ENCODE data around the gene ZXDC.

The ZXDC gene

GRCh38 chr3:126469479-126469878 lies 6.2 kb downstream of the ZXDC start:
- DNase-seq = no peak

GRCh38 chr3:126468028-126468891 lies 7.4 kb downstream of the ZXDC start:
- no peak for DNase-seq

- no peak for DNase-seq
These were observed 8.1 kb downstream of the ZXDC start for GRCh38 chr3:126467611-126467955.

- no peak for DNase-seq
These were observed 8.6 kb downstream of the ZXDC start for GRCh38 chr3:126466886-126467610.

- no peak for DNase-seq
These were observed 9.7 kb downstream of the ZXDC start for GRCh38 chr3:126465928-126466544.

GRCh38 chr3:126464997-126465396 lies 10.7 kb downstream of the ZXDC start:
- no peak for DNase-seq

- no peak for DNase-seq
These were observed 11.2 kb downstream of the ZXDC start for GRCh38 chr3:126464494-126464893.

GRCh38 chr3:126464093-126464492 lies 11.6 kb downstream of the ZXDC start:
- no peak for DNase-seq

- DNase-seq = no peak
These were observed 12.2 kb downstream of the ZXDC start for GRCh38 chr3:126463521-126463920.

- no peak for DNase-seq
These were observed 14.1 kb downstream of the ZXDC start for GRCh38 chr3:126461450-126462070.

GRCh38 chr3:126460381-126460780 lies 15.3 kb downstream of the ZXDC start:
- DNase-seq = no peak

GRCh38 chr3:126459763-126460127 lies 15.9 kb downstream of the ZXDC start:
- DNase-seq = no peak

GRCh38 chr3:126459111-126459762 lies 16.5 kb downstream of the ZXDC start:
- no peak for DNase-seq

GRCh38 chr3:126456766-126457388 lies 18.8 kb downstream of the ZXDC start:
- DNase-seq = no peak

- DNase-seq = no peak
These were observed 19.5 kb downstream of the ZXDC start for GRCh38 chr3:126456211-126456610.

- no peak for DNase-seq
These were observed 21.1 kb downstream of the ZXDC start for GRCh38 chr3:126454437-126455198.

- DNase-seq = no peak
These were observed 21.7 kb downstream of the ZXDC start for GRCh38 chr3:126454025-126454424.

GRCh38 chr3:126452213-126452612 lies 23.5 kb downstream of the ZXDC start:
- no peak for DNase-seq

GRCh38 chr3:126451511-126451910 lies 24.2 kb downstream of the ZXDC start:
- no peak for DNase-seq

- DNase-seq = no peak
These were observed 24.9 kb downstream of the ZXDC start for GRCh38 chr3:126450744-126451143.

GRCh38 chr3:126450219-126450618 lies 25.5 kb downstream of the ZXDC start:
- no peak for DNase-seq

- no peak for DNase-seq
These were observed 26.1 kb downstream of the ZXDC start for GRCh38 chr3:126449621-126450051.
